Measurements from ENCODE around the gene CNGB1. TPM values are rescaled to one million over a fixed set of nuclear protein-coding genes. Genes with fewer than 3 reads are reported as not detected.

CNGB1 gene
- total and polyA plus RNA-seq, 2 donors from 2014 or later, result not detected

DNA sequence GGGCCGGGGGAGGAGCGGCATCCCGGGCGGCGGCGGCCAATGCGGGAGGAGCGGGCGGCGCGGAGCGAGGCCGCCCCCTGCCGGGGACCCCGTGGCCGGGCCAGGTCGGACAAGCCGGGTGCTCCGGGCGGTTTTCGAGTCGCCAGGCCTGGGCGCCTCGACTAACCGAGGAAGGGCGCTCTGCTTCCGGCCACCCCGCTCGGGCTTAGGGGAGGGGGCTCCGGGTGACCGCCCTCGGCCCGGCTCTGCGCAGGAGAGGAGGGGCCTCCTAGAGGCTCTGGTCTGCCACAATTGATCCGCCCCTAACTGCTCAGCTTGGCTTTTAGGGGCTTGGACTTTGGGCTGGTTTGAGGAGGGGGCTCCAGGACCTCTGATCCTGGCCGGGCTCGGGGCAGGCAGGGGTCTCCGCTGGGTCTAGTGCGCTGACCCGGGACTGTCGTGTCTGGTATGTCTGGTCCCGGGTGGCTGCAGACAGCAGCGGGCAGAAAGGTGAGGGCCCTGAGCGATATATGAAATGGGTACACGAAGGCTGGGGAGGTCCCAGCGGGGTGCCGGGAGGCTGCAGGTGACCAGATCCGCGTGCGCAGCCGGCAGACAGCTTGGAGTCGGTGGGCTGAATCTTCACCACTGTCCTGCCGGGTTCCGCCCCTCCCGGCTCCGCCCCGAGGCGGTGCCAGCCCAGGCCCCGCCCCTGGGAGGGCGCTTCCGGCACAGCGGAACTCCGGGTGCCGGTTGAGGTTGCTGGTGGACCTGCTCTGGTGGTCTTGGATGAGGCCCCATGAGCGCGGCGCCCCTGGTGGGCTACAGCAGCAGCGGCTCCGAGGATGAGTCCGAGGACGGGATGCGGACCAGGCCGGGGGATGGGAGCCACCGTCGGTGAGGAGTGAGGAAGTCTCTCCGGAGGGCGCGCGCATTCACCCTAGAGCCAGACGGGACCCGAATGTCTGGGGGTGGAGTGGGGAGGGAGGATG, 30.1 kb upstream of the CNGB1 start, which contains the start of gene USB1:
TSS of gene USB1 (plus strand) at position 702 of the 971 bp plus-strand sequence. CDS start at position 779, 77 bp downstream.
- FAIRE-seq (no peak), DNase-seq (peak; percentile 93 to 96 (median 95))
- H3K4me3 ChIP-seq (ENCODE audit: low read length in 3 of 3), result peak within 1 kb of the TSS; percentile 62 to 82 (median 78)
- TF ChIP-seq CTCF (IDR thresholded peaks at IDR 0.05; ENCODE audit: borderline replicate concordance, extremely low read depth, insufficient read depth), result peak; percentile 75
- H3K27ac ChIP-seq (ENCODE audit: low read depth in 2 of 2, low read length in 2 of 2), result peak within 1 kb of the TSS; percentile 85 to 86
- no peaks in the 10 kb centered on the region for H3K27me3 ChIP-seq (ENCODE audit: control insufficient read depth, insufficient read depth, low read length)
- peak within 1 kb of the TSS in 2 of 3 donors; percentile 69 to 72 for H3K9ac ChIP-seq (ENCODE audit: low read length in 3 of 3)
- peaks cover 0 to 13% (median 5%) of the 10 kb centered on the region in 3 donors for H3K36me3 ChIP-seq (ENCODE audit: control insufficient read depth in 2 of 3, insufficient read depth in 3 of 3, low read length in 3 of 3)
- intact Hi-C loops (cut with DNase I), result loop anchor here (10.0 kb wide), 1 partner anchor 426 kb away; no protein-coding TSS in a partner anchor
- H3K9me3 ChIP-seq (ENCODE audit: control insufficient read depth in 2 of 3, insufficient read depth in 1 of 3, low read length in 3 of 3), result no peaks in the 10 kb centered on the region
- H3K4me1 ChIP-seq (ENCODE audit: control insufficient read depth in 2 of 3, insufficient read depth in 2 of 3, low read depth in 1 of 3, low read length in 3 of 3), result peaks cover 3 to 20% (median 5%) of the 10 kb centered on the region in 3 donors

- no peak for FAIRE-seq
- H3K36me3 ChIP-seq (ENCODE audit: control insufficient read depth in 2 of 3, insufficient read depth in 3 of 3, low read length in 3 of 3), result peaks cover 0 to 13% (median 5%) of the 10 kb centered on the region in 3 donors
Measured at GRCh38 chr16:57999971-58000705, 29.2 kb upstream of the CNGB1 start, which contains the start of gene ZNF319. ZNF319 (minus strand) TSS chr16:58000672; CDS start chr16:57998265, 2,407 bp downstream.

More at GRCh38 chr16:57999971-58000705, 29.2 kb upstream of the CNGB1 start, which contains the start of gene ZNF319:
- peak within 1 kb of the TSS in 2 of 3 donors; percentile 80 to 89 for H3K9ac ChIP-seq (ENCODE audit: low read length in 3 of 3)
- H3K4me3 ChIP-seq (ENCODE audit: low read length in 3 of 3), result peak within 1 kb of the TSS; percentile 62 to 82 (median 78)
- peak; percentile 5 for TF ChIP-seq CTCF (IDR thresholded peaks at IDR 0.05; ENCODE audit: borderline replicate concordance, extremely low read depth, insufficient read depth)
- peak in 1 of 5 donors; percentile 78 for DNase-seq
- H3K27ac ChIP-seq (ENCODE audit: low read depth in 2 of 2, low read length in 2 of 2), result peak within 1 kb of the TSS; percentile 85 to 86
- no peaks in the 10 kb centered on the region for H3K9me3 ChIP-seq (ENCODE audit: control insufficient read depth in 2 of 3, insufficient read depth in 1 of 3, low read length in 3 of 3)
- H3K27me3 ChIP-seq (ENCODE audit: control insufficient read depth, insufficient read depth, low read length), result no peaks in the 10 kb centered on the region
- intact Hi-C loops (cut with DNase I), result loop anchor here (5.0 to 10.0 kb wide), 3 partner anchors 98 to 425 kb away; no protein-coding TSS in a partner anchor
- H3K4me1 ChIP-seq (ENCODE audit: control insufficient read depth in 2 of 3, insufficient read depth in 2 of 3, low read depth in 1 of 3, low read length in 3 of 3), result peaks cover 3 to 20% (median 5%) of the 10 kb centered on the region in 3 donors
